ENCODE data around the gene ANTKMT.
"Not testable (repeated sequence)": the region's sequence is repeated elsewhere in the genome, so short reads cannot be mapped to it uniquely, and the experiment has no call there.

ANTKMT gene

DNA sequence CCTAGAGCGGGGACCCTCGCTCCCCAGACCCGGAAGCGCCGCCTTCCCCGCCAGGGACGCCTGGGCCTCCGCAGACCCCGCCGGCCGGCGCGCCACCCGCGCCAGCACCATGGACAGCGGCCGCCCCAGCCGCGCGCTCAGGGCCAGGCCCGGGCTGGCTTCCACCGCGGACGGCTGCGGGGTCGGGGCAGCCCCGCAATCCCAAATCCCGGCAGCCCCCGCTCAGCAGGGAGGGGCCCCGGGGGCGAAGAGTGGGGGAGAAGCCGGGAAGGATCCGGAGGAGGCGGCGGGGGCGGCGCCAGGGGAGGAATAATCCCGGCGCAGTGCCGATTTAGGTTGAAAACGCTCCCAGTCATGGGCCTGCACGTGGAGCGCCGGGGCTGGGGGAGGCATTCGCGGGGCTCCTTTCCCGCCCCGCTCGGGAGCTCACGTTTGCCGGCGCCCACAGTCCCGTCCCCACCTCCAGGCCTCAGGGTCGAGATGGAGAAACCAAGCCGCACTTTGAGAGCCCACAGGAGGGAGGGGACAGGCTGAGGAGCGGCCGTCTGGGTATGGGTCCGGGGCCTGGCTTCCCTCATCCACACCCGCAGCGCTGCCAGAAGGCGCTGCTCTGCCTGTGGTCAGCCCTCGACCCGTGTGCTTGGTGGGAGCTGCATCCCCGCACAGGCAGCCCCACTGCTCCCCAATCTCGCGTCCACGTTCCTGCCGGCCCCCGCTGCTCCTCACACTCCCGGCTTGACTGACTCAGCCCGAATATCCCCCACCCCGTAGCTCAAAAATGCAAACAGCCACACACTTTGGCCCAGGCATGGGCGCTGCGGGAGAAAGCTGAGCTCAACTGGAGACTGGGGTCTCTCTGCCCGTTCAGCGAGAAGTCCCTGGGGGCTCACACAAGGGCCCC, 20.0 kb upstream of the ANTKMT start:
- FAIRE-seq: no peak

DNA sequence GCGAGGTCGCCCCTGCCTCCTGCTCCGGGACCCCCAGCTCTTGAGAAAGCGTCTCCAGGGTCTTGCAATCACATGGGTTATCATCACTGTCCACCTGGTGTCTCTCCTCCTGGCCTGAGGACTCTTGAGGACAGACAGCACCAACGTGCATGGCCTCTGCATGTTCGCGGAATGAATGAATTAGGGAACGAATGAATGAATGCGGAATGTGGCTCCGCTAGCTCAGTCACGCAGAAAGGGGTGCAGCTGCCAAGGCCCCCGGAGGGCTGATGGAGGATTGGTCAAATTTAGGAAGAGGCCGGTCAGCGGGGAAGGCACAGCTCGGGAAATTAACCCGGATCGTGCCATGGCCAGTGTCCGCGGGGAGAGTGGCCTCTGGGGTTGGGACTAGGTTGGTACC, 18.6 kb upstream of the ANTKMT start:
- no peak for FAIRE-seq

DNA sequence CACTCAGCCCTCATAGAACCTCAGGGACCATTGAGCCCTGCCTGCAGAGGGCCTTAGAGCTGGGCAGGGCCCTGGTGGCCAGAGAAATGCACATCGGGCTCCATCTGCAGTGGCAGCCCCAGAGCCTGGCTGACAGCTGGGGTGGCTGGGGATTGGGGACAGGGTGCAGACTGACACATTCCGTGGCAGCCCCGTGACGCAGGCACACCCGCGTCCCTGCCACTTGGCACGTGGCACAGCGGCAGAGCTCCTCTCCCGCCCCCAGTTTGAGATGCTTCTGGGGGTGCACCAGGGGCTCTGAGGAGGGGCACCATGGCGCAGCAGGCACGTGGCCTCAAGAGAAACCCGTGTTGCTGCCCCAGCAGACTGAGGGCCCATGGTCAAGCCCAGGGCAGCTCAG, 17.5 kb upstream of the ANTKMT start:
- no peak for FAIRE-seq

DNA sequence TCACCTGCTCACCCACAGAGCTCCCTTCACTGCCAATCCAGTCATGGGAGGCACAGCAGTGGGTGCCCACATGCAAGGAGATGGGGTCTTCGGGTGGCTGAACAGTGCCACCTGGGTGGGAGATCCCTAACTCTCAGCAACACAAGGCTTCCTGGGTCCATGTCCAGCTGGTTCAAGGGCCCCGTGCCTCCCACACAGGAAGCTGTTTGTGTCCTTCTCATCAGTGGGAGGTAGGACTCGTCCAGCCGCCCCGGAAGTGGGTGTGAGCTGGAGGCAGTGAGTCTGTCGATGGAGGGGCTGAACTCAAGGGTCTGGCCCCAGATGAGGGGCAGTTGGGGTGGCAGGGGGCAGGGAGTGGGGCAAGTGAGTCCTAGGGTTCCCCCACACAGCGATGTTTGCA, 16.9 kb upstream of the ANTKMT start:
- no peak for FAIRE-seq

DNA sequence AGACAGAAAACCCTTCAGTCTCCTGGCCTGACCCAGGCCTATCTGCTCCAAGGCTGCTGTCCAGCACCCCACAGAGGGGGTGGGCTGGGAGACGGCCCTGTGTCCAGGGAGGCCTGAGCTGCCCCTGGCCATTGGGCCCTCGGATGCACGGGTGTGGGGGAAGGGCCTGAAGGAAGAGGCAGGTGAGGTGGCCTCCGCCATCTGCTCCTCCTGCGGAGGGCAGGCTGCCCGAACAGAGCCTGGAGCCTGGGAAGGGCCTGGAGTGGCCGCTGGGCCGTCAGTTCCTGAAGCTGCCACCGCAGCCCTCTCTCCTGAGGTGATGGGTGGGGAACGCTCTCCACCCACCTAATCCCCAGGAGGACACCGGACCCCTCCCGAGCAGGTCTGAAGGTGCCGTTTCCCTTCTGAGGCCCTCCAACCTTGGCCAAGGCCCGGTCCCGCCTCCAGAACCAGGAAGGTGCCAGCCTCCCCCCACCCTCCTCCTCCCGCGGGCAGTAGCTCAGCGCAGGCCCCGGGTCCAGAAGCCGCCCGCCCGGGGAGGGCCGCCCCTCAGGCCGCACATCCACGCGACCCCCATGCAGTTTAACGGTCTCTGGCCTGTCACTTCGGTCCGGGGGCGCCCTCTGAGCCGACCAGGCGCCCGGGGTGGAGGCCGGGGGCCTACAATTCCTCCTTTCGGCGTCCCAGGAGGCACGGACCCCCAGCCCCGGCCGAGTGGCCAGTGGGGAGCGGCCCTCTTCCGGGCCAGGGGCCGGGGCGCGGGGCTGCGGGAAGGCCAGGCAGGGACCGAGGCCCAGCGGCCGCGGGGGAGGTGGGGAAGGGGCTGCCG, 16.2 kb upstream of the ANTKMT start:
- FAIRE-seq: no peak

DNA sequence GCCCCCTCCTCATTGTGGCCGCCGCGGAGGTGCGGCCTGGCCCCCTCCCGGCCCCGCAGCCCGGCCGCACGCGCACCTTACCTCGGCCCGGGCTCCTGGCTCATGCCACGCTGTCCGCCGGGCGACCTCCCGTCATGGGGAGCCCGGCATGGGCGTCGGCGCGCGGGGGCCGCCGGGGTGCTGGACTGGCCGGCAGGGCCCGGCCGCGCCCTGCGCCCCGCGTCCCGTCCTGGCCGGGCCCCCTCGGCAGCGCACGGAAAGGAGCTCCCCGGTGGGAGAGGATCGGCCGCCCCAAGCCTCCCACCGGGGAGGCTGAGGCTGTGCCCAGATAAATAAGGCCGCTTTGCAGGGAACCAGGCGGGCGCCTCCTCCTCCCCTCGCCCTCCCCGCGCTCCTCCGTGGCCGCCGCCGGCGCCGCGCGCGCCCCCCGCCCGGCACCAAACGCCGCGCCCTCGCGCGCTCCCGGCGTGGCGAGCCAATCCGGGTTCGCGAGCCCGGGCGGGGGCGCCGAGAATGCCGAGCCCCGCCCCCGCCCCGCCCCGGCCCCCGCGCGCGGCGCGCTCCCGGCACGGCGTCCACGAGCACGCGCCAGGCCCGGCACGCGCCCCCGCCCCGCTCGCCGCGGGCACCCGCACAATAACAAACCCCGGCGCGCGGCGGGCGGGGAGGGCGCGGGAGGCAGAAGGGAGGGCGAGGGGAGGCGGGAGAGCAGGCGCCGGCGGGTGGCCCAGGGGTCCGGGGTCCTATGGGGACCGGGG, 15.3 kb upstream of the ANTKMT start, which contains the start of gene FBXL16:
FBXL16 (minus strand) TSS at position 371 of the 758 bp plus-strand sequence. CDS start 8,396 bp downstream, outside the sequence.
- no peak for FAIRE-seq

DNA sequence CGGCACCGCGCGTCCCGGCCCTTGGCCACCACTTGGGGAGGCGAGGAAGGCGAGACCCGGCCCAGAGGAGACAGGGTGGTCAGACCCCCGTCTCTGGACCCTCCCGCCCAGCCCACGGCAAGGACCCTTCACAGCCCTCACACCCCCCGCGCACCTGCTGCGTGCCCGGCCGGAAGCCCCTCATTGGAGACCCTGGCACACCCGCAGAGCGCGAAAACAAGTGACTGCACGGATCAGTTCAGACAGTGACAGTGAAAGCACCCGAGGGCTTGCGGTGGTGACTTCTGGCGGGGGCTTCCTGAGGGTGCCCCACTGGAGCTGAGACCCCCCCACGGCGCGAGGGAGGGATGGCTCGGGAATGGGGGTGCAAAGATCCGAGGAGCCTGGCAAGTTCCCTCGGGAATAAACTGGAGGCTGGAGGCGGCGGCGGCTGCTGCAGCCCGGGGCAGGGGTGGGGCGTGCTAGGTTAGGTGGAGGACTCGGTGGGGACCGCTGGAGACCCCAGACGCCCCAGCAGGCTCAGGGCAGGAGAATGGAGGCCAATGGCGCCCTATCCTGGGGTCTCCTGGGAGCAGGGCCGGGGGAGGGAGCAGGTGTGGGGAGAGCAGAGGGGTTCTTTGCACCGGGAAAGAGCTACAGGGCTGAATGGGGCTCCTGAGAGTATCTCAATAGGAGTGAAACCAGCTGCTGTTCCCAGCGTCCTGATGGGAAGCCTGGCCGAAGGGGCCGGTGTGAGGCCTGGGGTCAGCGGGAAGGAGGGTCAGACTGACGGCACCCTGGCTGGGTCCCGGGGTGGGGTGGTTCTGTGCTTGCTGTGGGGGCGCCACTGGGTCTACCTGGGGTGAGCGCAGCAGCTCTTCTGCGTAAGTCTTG, 14.5 kb upstream of the ANTKMT start:
- no peak for FAIRE-seq

DNA sequence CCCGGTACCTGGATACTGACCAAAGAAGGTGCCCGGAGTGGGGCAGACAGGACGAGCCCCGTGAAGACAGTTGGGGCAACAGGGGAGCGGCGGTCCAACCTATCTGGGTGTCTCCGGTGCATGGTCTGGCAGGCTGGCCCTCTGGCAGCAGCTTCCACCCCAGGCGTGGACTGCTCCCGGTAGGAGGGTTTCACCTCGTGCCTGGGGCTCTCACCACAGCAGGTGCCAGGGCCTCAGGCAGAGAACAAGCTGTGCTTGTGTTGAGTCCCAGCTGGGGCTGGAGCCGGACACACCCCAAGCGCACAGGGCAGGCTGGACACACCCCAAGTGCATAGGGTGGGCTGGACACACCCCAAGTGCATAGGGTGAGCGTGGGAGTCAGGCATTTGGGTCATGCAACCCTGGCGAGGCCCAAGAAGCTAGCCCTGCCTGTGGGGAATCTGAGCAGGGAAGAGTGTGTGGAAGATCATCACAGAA, 13.8 kb upstream of the ANTKMT start:
- no peak for FAIRE-seq

DNA sequence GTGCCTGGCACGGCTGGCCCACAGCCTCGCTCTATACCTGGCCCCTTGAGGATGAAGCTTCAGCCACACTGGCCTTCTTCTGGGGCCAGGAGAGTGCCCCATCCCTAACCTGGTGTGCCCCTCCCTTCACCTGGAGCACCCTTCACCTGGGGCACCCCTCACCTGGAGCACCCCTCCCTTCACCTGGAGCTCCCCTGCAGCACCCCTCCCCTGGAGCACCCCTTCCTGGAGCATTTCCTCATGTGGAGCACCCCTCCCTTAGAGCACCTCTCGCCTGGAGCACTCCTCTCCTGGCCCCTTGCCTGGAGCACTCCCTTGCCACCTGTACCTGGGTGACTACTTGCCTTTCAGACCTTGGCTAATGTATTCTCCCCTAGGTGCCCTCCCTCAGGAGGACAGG, 12.9 kb upstream of the ANTKMT start:
- no peak for FAIRE-seq

DNA sequence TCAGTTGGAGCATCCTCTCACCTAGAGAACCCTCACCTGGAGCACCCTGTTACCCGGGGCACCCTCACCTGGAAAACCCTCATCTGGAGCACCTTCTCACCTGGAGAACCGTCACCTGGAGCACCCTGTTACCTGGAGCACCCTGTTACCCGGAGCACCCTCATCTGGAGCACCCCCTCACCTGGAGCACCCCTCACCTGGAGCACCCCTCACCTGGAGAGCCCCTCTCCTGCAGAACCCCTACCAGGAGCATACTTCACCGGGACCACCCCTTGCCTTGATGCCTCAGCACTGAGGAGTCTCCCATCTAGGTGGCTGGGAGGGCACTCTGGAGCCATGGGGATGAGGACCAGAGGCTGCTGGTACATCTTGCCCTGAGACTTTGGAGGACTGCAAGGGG, 12.0 kb upstream of the ANTKMT start:
- no peak for FAIRE-seq

DNA sequence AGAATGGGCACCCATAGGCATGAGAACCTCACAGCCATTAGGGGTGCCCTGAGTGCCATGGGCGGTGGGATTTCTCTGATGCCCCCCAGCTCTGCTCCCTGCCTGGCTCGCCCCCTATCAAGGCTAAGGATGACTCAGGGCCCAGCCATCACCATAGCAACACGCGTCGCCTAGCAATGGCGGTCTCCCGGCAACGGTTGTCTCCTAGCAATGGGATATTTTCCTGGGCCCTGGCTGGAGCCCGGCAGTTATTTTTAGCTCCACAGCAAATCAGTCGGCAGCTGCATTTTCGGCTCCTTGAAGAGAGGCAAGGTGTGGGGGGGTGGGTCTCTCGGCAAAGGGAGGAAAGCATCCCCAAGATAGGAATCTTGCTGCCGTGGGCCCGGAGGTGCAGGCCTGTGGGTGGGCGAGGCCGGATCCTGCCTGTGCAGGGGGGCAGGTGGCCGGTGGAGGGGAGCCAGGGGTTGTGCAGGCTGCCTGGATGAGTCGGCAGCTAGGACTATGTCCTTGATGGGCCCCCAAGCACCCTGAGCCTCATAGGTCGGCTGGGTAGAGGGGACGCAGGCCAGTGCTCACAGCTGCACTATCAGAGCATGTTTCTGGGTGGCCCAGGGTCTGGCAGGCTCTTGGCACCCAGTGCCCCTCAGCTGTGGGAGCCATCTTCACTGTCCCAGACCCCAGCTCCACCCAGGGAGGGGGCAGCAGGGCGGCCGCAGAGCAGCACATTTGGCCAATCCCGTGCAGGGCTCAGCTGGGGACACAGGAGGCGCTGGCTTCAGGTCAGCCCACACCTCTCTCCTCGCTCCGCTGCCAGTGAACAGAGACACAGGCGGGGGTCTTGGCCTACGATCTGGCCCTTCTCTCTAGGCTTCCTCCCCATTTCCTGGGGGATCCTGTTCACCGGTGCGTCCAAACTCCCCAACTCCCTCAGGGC, 11.1 kb upstream of the ANTKMT start:
- no peak for FAIRE-seq

DNA sequence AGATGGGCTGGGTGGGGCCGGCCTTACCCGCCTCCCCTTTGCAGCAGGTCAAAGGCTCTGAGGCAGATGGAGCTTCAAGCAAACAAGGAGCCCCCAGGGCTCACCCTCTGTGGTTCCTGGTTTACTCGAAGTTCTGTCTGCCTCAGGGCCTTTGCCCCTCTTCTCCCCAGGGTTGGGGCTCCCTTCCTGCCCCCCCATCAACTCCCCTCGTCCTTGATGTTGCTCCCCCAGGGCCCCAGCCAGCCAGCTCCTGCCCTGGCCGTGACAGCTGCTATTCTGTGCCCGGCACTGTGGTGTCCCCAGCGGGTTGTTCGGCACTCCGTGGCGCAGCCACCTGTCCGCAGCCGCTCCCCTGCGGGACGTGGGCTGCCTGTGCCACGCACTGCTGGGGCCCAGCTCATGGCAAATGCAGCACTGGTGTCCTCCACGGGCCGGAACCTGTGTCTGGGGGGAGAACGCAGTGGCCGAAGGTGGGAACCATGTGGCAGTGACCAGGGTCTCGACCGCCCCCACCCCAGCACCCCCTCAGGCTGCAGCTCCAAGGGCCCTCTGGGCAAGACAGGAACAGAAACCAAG, 10.4 kb upstream of the ANTKMT start:
- FAIRE-seq: no peak

DNA sequence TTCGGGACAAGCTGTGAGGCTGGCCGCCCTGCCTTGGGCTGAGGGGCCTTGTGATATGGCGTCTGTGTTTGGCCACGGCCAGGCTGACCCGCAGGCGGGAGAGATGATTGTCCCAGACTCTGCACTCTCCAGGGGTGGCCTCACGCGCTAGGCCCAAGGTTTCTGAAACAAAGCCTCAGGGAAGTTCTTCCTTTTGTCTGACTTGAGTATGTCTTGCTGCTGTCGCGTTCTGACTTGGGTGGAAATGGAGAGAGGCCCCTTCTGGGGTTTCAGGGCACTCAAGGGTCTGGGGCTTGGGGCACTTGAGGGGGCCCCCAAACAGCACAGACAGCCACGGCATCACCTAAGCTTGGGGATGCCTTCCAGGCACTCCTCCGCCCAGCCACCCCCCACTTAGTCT, 9.9 kb upstream of the ANTKMT start:
- no peak for FAIRE-seq

DNA sequence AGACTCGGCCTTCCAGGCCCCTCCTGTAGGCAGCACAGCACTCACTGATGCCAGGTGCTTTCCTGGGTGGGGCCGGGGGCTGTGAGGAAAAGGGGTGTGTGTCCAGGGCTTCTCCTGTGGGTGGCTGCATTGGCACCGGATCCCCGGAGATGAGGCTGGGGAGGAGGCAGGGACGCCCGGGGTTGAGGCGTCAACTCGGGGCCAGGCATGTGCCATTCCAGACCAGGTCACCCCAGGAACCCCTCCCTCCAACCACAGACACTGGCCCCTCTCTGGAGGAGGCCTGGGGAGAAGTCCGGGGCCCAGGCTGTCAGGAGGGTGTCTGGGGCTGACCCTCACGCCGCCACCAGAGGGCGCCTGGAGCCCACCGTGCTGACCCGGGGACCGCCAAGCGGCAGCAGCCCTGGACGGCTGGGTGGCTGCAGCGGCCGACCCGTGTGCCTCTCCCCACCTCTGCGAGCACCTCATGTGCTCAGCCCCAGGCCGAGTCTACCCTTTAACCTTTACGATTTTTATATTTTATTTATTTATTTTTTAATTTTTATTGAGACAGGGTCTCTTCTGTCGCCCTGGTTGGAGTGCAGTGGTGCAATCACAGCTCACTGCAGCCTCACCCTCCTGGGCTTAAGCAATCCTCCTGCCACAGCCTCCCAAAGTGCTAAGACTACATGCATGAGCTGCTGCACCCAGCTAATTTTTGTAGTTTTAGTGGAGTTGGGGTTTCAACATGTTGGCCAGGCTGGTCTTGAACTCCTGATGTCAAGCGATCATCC, 9.2 kb upstream of the ANTKMT start:
- FAIRE-seq: no peak

DNA sequence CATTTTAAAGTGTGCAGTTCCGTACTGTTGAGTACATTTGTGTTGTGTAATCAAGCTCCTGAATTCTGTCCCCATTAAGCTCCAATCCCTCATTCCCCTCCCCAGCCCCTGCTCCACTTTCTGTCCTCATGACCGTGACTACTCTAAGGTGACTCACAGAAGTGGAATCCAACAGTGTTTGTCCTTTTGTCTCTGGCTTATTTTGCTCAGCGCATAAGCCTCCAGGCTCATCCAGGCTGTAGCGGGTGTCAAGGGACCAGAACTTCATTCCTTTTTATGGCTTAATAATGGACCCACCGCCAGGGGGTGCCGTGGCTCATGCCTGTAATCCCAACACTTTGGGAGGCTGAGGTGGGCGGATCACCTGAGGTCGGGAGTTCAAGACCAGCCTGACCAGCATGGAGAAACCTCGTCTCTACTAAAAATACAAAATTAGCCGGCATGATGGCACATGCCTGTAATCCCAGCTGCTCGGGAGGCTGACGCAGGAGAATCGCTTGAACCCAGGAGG, 8.2 kb upstream of the ANTKMT start:
- FAIRE-seq: not testable (repeated sequence)

DNA sequence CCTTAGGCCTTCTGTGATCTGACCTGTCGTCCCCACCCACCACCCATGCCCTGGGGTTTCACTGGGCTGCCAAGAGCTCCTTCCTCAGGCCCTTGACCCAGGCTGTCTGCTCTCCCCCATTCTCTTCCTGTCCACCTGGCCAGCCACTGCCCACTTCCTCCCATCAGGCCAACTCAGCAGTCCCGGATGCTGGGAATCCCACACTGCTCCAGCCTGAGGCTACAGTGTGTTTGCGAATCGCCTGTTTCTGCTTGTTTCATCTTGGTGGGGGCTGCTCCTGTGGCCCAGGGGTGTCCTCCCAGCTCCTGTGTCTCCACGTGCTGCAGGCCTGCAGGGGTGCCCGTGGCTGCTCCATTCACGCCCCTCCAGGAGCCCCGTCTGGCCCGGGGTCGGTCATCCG, 6.9 kb upstream of the ANTKMT start:
- FAIRE-seq: no peak

DNA sequence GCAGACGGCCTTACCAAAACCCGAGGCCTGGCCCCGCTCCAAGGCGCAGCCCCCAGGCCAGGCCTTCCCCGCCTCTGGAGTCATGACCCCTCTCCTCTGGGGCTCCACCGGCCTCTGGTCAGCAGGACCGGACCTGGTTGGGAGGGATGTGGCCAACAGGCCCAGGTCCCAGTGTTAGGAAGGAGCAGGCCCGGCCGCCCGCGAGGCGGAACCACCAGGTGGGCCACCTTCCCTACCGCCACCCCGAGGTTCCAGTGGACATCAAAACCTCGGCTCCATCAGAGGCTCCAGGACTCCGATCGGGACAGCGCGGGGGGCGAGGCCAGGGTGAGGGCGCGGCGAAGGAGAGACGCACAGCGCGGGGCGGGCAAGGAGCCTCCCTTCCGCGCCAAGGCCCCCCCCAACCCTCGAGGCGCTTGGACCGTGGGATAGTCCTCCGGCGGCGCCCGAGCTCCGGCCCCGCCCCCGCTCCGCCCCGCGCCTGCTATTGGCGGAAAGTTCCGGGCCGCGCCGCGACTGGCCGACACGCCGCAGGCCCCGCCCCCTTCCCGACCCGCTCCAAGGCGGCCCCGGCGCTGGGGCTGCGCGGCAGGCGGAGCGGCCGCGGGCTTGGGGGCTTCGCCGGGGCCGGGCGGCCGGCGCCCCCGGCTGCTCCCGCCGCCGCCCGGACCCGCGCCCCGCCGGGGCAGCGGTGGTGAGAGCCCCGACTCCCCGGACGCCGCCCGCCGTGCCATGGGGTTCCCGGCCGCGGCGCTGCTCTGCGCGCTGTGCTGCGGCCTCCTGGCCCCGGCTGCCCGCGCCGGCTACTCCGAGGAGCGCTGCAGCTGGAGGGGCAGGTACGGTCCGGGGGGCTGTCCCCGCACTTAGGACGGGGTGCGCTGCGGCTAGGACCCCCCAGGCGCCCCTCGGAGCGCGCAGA, 6.1 kb upstream of the ANTKMT start, which contains the start of gene METRN:
METRN (plus strand) TSS at position 561 of the 919 bp plus-strand sequence; CDS start at position 733, 172 bp downstream.
- no peak for FAIRE-seq

All from A204.1 (cell line).